ENCODE results near the gene TMEM50B. TPM values are rescaled to one million over a fixed set of nuclear protein-coding genes. Genes with fewer than 3 reads are reported as not detected.

Gene TMEM50B
- polyA plus RNA-seq, 2 of the 4 experiments (the other 2 are of a cell fraction) = 11.1 to 19.4 TPM

GRCh38 chr21:33430858-33431257 lies 48.9 kb downstream of the TMEM50B start:
- CTCF ChIA-PET = interaction anchor here (1.2 kb wide), 1 partner anchor 14 kb away, joined by 3 read pairs; no protein-coding TSS in a partner anchor
- Histone ChIP-seq H3K4me1 (peaks cover 17% of the 10 kb centered on the region; the same call in 2 of the 3 replicates), H3K9me3 (no peaks in the 10 kb centered on the region), H3K4me2 (no peak overlapping the region), H3K27ac (no peak overlapping the region), H3K4me3 (no peak overlapping the region)
- ATAC-seq (no peak), FAIRE-seq (no peak), DNase-seq (ENCODE audit: low read depth in 1 of 2, low spot score in 1 of 2) (no peak)
- WGBS (ENCODE audit: missing lambda C conversion rate) = 100% methylated on average over 3 of the region's 3 CpGs
- POLR2A ChIA-PET = no interaction called here
- no peak for TF ChIP-seq RNF2 (IDR thresholded peaks at IDR 0.05; ENCODE audit: borderline replicate concordance, low read depth)
- no peak for TF ChIP-seq SREBF2 (IDR thresholded peaks at IDR 0.05)
- TF ChIP-seq KDM1A (IDR thresholded peaks at IDR 0.05; ENCODE audit: low read depth) = no peak
- no peak for TF ChIP-seq EP300 (IDR thresholded peaks at IDR 0.05)
- no peak for TF ChIP-seq HOXA7 (CRISPR knock-in tag; IDR thresholded peaks at IDR 0.05)
- TF ChIP-seq POLR2A (IDR thresholded peaks at IDR 0.05; ENCODE audit: low read length) = no peak
- TF ChIP-seq MAX (IDR thresholded peaks at IDR 0.05) = no peak
- no peak for TF ChIP-seq ZSCAN20 (CRISPR knock-in tag; IDR thresholded peaks at IDR 0.05)
- TF ChIP-seq HES2 (IDR thresholded peaks at IDR 0.05) = no peak
- no peak for TF ChIP-seq EHF (CRISPR knock-in tag; IDR thresholded peaks at IDR 0.05)
- no peak for TF ChIP-seq CBX2 (IDR thresholded peaks at IDR 0.05; ENCODE audit: borderline replicate concordance, low read depth)
- no peak for TF ChIP-seq CHD2 (IDR thresholded peaks at IDR 0.05; ENCODE audit: low read length, partially characterized antibody)

DNA sequence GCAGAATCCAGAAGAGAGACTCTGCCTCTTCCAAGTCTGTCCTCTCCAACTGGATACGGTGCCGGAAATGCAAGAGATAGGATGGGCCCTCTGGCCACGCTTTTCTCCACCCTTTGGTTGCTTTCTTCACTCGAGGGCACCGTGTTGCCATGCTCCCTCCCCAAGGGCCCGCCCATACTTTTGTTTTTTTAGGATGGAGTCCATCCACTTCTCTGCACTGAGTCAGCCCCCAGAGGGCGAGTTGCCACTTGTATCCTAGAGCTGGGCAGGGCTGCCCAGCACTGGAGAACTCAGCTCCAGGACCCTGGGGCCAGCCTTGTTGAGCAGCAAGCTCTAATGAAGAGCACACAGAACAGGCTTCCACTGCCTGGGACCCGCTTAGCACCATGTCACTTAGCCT lies 51.1 kb downstream of the TMEM50B start:
- ChIA-PET POLR2A (interaction anchor here (1.2 kb wide), 1 partner anchor 104 kb away, joined by 3 read pairs; the partner anchor contains the start of gene IFNAR1), CTCF (interaction anchor here (1.1 to 3.7 kb wide), 3 partner anchors 14 to 68 kb away, joined by 3 to 14 read pairs (median 13); no protein-coding TSS in a partner anchor)
- FAIRE-seq (no peak), ATAC-seq (peak in 1 of 2 experiments; percentile 70; a peak in 3 of 6 replicates), DNase-seq (ENCODE audit: low read depth in 1 of 2, low spot score in 1 of 2) (no peak)
- no peak overlapping the region for H3K4me3 ChIP-seq
- WGBS (ENCODE audit: missing lambda C conversion rate) = 51% methylated on average over 7 of the region's 8 CpGs
- peaks cover 13% of the 10 kb centered on the region; the same call in 2 of the 3 replicates for H3K4me1 ChIP-seq
- no peak overlapping the region for H3K27ac ChIP-seq
- H3K4me2 ChIP-seq = 0 out of 3 replicates have a peak overlapping the region, but pooled peaks have one; percentile 12
- TF ChIP-seq PBX3 (IDR thresholded peaks at IDR 0.05) (no peak), RARB (CRISPR knock-in tag; IDR thresholded peaks at IDR 0.05) (no peak), NPAS2 (CRISPR knock-in tag; IDR thresholded peaks at IDR 0.05; ENCODE audit: borderline replicate concordance) (no peak)
- H3K9me3 ChIP-seq = no peaks in the 10 kb centered on the region

DNA sequence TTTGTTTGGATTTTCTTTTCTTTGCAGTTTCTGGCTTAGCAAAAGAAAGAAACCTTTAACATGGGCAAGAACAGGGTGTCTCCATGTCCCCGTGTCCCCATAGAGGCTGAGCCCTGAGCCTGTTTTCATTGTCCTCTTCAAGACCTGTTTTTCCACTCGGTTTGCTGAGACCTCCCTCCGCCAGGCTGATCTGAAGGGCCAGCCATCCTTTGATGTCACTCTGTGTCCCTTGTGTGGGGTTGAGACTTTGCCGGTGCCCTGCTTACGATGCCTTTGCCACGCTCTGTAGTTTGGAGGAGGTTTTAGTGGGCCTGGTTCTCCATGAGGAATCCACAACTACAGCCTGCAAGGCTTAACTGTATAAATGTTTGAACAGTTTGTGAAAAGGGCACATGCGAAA lies 52.7 kb downstream of the TMEM50B start:
- DNase-seq (ENCODE audit: low read depth in 1 of 2, low spot score in 1 of 2) = no peak
- CTCF ChIA-PET = interaction anchor here (0.7 to 3.7 kb wide), 4 partner anchors 18 to 66 kb away, joined by 3 to 13 read pairs (median 3); partner anchors contain the start of gene IFNGR2
- H3K4me1 ChIP-seq = peaks cover 15% of the 10 kb centered on the region; the same call in 2 of the 3 replicates
- WGBS (ENCODE audit: missing lambda C conversion rate) = 88% methylated on average over 4 of the region's 7 CpGs
- POLR2A ChIA-PET = no interaction called here
- no peak for TF ChIP-seq MAZ (IDR thresholded peaks at IDR 0.05; ENCODE audit: borderline replicate concordance, low read depth, low read length)
- TF ChIP-seq, protein P1, sequence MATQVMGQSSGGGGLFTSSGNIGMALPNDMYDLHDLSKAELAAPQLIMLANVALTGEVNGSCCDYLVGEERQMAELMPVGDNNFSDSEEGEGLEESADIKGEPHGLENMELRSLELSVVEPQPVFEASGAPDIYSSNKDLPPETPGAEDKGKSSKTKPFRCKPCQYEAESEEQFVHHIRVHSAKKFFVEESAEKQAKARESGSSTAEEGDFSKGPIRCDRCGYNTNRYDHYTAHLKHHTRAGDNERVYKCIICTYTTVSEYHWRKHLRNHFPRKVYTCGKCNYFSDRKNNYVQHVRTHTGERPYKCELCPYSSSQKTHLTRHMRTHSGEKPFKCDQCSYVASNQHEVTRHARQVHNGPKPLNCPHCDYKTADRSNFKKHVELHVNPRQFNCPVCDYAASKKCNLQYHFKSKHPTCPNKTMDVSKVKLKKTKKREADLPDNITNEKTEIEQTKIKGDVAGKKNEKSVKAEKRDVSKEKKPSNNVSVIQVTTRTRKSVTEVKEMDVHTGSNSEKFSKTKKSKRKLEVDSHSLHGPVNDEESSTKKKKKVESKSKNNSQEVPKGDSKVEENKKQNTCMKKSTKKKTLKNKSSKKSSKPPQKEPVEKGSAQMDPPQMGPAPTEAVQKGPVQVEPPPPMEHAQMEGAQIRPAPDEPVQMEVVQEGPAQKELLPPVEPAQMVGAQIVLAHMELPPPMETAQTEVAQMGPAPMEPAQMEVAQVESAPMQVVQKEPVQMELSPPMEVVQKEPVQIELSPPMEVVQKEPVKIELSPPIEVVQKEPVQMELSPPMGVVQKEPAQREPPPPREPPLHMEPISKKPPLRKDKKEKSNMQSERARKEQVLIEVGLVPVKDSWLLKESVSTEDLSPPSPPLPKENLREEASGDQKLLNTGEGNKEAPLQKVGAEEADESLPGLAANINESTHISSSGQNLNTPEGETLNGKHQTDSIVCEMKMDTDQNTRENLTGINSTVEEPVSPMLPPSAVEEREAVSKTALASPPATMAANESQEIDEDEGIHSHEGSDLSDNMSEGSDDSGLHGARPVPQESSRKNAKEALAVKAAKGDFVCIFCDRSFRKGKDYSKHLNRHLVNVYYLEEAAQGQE (IDR thresholded peaks at IDR 0.05) = no peak
- TF ChIP-seq, protein P2, sequence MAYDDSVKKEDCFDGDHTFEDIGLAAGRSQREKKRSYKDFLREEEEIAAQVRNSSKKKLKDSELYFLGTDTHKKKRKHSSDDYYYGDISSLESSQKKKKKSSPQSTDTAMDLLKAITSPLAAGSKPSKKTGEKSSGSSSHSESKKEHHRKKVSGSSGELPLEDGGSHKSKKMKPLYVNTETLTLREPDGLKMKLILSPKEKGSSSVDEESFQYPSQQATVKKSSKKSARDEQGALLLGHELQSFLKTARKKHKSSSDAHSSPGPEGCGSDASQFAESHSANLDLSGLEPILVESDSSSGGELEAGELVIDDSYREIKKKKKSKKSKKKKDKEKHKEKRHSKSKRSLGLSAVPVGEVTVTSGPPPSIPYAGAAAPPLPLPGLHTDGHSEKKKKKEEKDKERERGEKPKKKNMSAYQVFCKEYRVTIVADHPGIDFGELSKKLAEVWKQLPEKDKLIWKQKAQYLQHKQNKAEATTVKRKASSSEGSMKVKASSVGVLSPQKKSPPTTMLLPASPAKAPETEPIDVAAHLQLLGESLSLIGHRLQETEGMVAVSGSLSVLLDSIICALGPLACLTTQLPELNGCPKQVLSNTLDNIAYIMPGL (CRISPR knock-in tag; IDR thresholded peaks at IDR 0.05; ENCODE audit: borderline replicate concordance) = no peak
- no peak overlapping the region for H3K4me2 ChIP-seq
- no peaks in the 10 kb centered on the region for H3K9me3 ChIP-seq
- no peak for ATAC-seq
- no peak overlapping the region for H3K4me3 ChIP-seq
- no peak overlapping the region for H3K27ac ChIP-seq
- no peak for FAIRE-seq

Data from A549 (cell line).